ENCODE data around the gene MEIOB.
"Not testable (repeated sequence)": the region's sequence is repeated elsewhere in the genome, so short reads cannot be mapped to it uniquely, and the experiment has no call there.

Gene MEIOB

DNA sequence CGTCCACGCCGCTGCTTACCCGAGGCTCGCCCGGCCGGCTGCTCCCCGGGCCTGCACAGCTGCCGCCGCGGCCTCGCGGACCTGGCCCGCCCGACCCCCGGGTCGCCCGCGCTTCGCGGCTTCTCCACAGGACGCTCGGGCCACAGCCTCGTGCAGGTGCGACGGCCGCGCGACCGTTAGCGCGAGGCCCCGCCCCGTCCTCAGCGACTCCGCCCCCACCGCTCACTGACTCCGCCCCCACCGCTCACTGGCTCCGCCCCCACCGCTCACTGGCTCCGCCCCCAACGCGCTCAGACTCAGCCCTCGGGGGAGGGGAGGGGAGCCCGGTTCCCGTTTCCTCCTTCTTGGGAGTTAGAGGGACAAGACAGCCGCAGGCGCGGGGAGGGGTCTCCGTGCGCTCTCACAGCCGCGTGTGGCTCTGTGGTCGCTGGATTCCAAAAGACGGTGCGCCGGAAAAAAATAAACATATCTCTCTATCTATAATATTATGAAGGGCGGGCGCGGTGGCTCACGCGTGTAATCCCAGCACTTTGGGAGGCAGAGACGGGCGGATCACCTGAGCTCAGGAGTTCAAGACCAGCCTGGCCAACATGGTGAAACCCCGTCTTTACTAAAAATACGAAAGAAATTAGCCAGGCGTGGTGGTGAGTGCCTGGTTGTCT lies at the start of gene MEIOB:
Gene MEIOB, minus strand, starts transcription at position 191 of the 662 bp plus-strand sequence. CDS start 3,989 bp downstream, outside the sequence.
- FAIRE-seq: no peak

DNA sequence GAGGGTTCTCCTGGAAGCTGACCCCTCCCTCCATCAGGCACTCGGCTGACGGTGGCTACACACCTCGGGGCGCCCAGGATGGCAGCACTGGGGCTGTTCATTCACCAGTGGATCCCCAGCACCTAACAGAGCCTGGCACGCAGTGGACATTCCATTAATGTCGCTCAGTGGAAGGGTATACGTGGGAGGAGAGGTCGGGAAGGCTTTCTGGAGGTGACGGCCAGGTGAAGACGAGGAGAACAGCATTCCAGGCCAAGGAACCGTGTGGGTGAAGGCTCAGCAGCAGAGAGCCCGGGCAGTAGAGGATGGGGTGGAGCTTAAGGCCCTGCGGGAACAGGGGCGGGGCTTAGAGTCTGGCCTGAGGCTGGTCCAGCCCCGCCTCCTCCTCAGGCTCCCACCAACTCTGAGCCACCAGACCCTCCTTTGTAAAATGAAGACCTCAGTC lies 48.8 kb upstream of the MEIOB start:
- FAIRE-seq: no peak

DNA sequence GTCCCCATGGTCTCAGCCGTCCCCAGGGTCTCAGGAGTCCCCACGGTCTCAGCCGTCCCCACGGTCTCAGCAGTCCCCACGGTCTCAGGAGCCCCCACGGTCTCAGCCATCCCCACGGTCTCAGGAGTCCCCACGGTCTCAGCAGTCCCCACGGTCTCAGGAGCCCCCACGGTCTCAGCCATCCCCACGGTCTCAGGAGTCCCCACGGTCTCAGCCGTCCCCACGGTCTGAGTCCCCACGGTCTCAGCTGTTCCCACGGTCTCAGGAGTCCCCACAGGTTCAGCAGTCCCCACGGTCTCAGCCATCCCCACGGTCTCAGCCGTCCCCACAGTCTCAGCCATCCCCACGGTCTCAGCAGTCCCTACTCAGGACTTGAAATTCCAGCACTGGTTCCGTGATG lies 48.2 kb upstream of the MEIOB start:
- not testable (repeated sequence) for FAIRE-seq

GRCh38 chr16:1919327-1919998 lies 47.5 kb upstream of the MEIOB start:
- no peak for FAIRE-seq

DNA sequence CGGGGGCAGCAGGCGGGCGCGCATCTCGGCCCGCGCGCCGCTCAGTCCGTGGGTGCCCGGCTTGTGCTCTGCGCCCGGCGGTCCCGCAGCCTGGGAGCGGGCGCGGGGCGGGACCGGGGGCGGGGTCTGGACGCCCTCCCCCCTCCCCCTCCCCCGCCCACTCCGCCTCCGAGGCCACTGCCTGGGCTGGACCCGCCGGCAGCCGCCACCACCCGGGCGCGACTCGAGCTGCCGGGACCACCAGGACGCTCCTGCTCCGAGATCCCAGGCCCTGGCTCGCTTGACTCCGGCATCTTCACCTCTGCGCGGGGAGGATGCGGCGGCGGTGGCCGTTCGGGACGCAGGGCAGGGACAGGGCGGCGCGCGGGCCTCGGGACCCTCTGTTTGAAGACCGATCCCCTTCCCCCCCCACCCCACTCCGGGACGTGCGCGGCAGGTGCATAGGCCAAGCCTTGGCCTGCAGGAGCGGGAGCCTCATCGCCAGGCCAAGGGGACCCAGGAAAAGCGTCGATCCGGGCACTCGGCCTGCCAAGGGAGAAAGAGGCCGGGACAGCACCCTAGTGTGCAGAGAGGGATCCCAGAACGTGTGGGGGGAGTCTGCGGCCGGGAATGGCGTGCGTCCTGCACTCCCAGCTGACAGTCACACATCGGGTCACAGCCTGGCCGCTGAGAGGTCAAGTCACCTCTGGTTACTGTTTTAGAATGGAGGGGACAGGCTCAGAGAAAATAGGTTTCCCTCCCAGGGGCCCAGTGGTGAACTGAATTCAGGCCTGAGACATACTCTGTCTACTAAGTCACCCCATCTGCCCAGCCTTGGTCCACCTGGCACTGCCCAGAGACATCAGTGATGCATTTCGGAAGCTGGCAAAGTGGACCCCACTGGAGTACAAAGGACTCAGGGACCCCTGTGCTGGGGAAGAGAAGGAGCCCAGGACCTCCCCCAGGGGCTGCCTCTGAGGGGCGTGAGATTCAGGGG lies 46.7 kb upstream of the MEIOB start, which contains the start of gene HS3ST6:
Gene HS3ST6, minus strand, starts transcription at position 65 of the 976 bp plus-strand sequence. CDS start 92 bp downstream, outside the sequence.
- FAIRE-seq: no peak

DNA sequence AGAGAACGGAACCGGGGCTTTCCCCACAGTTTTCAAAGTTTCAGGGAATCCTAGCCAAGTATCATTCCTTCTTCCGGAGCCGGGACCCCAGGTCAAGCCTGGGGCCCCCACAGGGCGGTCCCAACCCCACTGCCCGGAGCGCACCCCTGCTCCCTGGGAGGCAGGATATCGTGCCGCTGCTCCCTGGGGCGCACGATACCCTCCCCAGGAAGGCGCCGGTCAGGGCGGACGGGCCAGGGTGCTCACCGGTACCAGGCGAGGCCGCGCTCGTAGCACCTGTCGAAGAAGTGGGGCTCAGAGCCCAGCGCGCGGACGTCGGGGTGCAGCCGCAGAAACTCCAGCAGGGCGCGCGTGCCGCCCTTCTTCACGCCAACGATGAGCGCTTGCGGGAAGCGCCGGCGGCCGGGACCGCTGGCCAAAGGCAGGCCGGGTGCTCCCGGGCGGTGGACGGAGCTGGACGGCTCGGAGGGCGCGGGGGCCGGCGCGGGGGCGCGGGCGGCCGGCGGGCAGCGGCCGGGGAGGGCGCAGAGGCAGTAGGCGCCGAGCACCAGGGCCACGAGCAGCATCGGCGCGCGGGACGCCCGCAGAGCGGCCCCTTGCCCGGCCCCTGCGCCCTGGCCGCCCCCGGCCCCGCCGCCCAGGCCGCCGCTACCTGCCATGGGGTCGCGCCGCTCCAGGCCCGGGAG lies 45.8 kb upstream of the MEIOB start:
- FAIRE-seq: no peak

- FAIRE-seq: no peak
Observed at GRCh38 chr16:1917056-1917664, 45.2 kb upstream of the MEIOB start.

GRCh38 chr16:1916640-1916990 lies 44.7 kb upstream of the MEIOB start:
- FAIRE-seq: no peak

GRCh38 chr16:1915732-1916639 lies 44.0 kb upstream of the MEIOB start:
- no peak for FAIRE-seq

GRCh38 chr16:1914988-1915387 lies 43.0 kb upstream of the MEIOB start:
- FAIRE-seq: no peak

- FAIRE-seq: no peak
Observed at GRCh38 chr16:1914084-1914608, 42.2 kb upstream of the MEIOB start.

GRCh38 chr16:1913327-1914083 lies 41.5 kb upstream of the MEIOB start:
- FAIRE-seq: no peak

DNA sequence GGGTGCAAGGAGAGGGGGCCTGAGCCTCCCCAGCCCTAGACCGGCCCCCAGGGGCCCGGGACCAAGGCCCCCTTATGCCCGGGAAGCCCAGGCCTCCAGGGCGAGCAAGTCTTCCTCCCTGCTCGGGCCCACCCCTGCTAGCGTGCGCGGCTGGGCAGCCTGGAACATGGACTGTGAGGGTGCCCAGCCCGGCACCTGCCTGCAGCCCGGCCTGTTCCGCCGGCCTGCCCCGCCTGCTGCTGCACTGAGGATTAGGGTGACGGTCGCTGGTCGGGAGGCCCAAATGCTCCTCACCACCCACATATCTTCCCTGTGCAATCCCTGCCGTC lies 40.2 kb upstream of the MEIOB start:
- FAIRE-seq: no peak

- FAIRE-seq: no peak
Observed at GRCh38 chr16:1911467-1912214, 39.7 kb upstream of the MEIOB start.

- no peak for FAIRE-seq
Observed at GRCh38 chr16:1909561-1910231, 37.7 kb upstream of the MEIOB start.

- FAIRE-seq: no peak
Observed at GRCh38 chr16:1908983-1909382, 37.0 kb upstream of the MEIOB start.

DNA sequence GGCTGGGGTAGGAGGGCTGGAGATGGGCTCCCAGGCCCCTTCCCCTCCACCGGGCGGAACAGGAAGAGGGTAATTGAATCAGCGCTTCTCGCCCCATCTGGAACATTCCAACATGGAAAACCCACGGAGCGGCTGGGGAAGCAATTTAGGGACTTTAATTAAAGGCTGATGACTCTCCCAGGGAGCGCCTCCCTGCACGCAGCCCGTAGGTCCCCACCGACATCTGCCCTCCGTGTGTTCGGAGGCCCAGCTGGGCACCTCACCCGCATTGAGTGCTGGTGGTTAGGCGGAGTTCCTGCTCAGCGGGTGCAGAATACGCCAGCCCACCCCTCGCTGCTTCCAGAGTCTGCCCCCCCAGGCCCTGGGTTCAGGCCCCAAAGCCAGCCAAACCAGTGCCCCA lies 36.2 kb upstream of the MEIOB start:
- FAIRE-seq: no peak

DNA sequence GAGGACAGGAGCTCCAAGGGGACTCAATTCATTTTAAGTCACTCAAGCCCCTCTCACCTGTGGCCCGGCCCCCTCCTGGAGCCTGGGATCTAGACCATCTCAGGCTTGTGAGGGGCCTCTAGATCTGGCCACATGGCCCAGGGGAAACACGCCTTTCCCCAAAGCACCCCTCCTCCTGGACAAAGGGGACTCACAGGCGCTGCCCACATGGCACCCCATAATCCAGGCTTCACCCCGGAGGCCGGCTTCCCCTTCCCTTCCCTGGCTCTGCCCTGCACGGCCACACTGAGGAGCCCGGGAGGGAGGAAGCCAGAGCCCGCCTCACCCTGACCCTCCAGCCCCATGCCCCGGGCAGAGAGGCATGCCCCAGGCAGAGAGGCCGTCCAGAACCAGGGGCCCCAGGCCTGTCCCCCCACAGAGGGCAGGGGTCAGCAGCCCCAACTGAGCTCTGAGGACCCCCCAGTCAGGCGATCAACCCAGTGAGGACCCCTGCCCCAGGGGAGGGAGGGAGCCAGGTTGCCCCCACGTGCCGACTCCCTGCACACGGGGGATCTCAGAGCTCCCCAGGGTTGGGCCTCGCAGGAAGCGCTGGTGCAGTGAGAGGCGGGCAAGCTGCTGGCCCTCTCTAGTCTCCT lies 35.4 kb upstream of the MEIOB start:
- FAIRE-seq: no peak

DNA sequence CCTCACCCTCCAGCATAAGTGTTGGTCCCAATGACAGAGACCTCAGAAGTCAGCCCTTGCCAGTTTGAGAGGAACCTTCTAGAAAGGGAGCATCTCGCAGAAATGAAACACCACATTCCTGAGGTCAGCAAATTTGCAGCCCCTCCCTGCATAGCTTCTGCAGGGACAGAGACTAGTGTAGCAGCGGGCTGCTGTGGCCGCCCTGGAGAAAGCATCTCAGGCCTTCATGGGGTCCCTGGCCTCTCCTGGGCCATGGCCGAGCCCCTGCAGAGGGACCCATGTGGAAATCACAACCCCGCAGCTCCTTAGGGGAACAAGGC lies 34.8 kb upstream of the MEIOB start:
- no peak for FAIRE-seq
